ENCODE measurements around the gene CASP8AP2. TPM values are rescaled to one million over a fixed set of nuclear protein-coding genes. Genes with fewer than 3 reads are reported as not detected.

CASP8AP2 gene
- total RNA-seq, 2 donors from 2014 or later = 11.2 to 14.2 TPM

Other genes with a start within 250 kb of the CASP8AP2 start
- gene LYRM2, start 191.1 kb upstream of the CASP8AP2 start, total RNA-seq = 10 to 100 TPM; 27.9 to 36.7 TPM
- 10 to 100 TPM; 22.4 to 23.6 TPM for gene MDN1, start 10.1 kb upstream of the CASP8AP2 start, total RNA-seq
- not detected for gene GJA10, start 64.6 kb downstream of the CASP8AP2 start, total RNA-seq

Measured in left cardiac atrium (tissue), 2 donors.